Measurements from ENCODE around the gene FLRT3.

DNA sequence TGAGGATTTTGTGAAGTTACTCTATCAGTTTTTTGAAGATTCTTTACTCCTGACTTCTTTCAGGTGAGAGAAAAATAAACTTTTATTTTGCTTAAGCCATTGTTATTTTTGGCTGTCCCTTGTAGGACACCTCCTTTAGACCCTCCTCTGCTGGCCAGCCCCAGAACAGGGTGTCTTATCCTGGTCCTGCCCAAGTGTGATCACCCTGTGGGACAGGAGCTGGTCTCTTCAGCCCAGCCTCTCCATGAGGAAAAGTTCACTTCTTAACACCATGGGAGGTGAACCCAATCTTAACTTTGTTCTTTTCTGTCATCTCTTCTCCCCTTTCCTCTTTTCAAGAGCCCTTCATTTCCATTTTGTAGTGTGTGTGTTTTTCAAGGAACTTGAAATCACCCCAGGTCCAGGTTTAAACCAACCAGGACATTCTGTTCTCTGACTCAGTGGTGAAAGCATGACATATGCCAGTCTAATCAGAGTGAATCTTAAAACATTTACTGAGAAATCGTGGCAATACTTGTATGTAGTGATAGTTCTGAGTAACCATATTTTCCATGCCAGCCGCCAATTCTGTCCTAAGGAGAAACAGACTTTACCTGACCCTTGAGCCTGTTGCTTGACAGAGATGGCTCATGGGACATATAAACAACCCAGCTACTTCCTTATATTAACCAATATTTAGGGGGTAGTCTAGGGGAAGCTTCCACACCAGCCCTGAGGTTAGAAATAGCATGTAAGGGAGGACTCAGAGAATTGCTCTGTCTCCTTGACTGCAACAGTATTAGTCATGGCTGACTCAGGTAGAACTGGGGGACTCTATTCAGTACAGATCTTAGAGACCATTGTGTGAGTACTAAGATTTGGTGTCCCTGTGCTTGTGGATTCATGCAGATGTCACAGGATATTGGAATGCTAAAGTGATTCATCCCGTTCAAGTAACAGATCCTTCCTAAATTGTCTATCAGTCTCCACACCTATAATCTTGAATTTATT, 48.8 kb downstream of the FLRT3 start:
- no peak for TF ChIP-seq POLR2AphosphoS5 (IDR thresholded peaks at IDR 0.05)
- TF ChIP-seq, protein P1, sequence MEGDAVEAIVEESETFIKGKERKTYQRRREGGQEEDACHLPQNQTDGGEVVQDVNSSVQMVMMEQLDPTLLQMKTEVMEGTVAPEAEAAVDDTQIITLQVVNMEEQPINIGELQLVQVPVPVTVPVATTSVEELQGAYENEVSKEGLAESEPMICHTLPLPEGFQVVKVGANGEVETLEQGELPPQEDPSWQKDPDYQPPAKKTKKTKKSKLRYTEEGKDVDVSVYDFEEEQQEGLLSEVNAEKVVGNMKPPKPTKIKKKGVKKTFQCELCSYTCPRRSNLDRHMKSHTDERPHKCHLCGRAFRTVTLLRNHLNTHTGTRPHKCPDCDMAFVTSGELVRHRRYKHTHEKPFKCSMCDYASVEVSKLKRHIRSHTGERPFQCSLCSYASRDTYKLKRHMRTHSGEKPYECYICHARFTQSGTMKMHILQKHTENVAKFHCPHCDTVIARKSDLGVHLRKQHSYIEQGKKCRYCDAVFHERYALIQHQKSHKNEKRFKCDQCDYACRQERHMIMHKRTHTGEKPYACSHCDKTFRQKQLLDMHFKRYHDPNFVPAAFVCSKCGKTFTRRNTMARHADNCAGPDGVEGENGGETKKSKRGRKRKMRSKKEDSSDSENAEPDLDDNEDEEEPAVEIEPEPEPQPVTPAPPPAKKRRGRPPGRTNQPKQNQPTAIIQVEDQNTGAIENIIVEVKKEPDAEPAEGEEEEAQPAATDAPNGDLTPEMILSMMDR (IDR thresholded peaks at IDR 0.05), result no peak

All from breast epithelium (tissue), 3 donors.